Heart left ventricle (tissue), 16 donors: Measurements from ENCODE around the gene CNFN. TPM values are rescaled to one million over a fixed set of nuclear protein-coding genes. Genes with fewer than 3 reads are reported as not detected.

Experiments
- ATAC-seq, 4 donors: fragments of 200-7000 bp; cut with Tn5 transposase; one replicate each; pipeline ENCODE4 v1.9.1; 2020 to 2022; ENCODE audit warnings: moderate library complexity in 4 of 4, mild to moderate bottlenecking in 3 of 4, moderate number of reproducible peaks in 1 of 4
- DNase-seq, 5 donors: peaks; one replicate each; pipeline ENCODE4 v3.0.0-alpha.2; 2020
- H3K27ac ChIP-seq, 12 donors: fragments of 200-600 bp; sonication (generic) in 4 of 12; one replicate each; pipeline versions ENCODE4 v1.5.0 to v1.8.0; 2016 to 2022; ENCODE audit warnings: mild to moderate bottlenecking in 2 of 12
- H3K27me3 ChIP-seq, 9 donors: fragments of 200-600 bp; sonication (generic) in 2 of 9; one replicate each; pipeline versions ENCODE4 v1.5.1 to v1.8.0; 2016 to 2022; ENCODE audit warnings: mild to moderate bottlenecking in 3 of 9
- H3K36me3 ChIP-seq, 9 donors: fragments of 200-600 bp; sonication (generic) in 2 of 9; one replicate each; pipeline versions ENCODE4 v1.5.0 to v1.8.0; 2018 to 2022; ENCODE audit warnings: mild to moderate bottlenecking in 2 of 9
- H3K4me1 ChIP-seq, 12 donors: fragments of 200-600 bp; sonication (generic) in 4 of 12; one replicate each; pipeline versions ENCODE4 v1.5.0 to v1.8.0; 2016 to 2022; ENCODE audit warnings: mild to moderate bottlenecking in 3 of 12
- H3K4me3 ChIP-seq, 12 donors: fragments of 200-600 bp; sonication (generic) in 4 of 12; one replicate each; pipeline versions ENCODE4 v1.5.0 to v1.8.0; 2017 to 2022; ENCODE audit warnings: mild to moderate bottlenecking in 9 of 12, moderate library complexity in 4 of 12
- H3K9me3 ChIP-seq, 12 donors: fragments of 200-600 bp; sonication (generic) in 4 of 12; one replicate each; pipeline versions ENCODE4 v1.5.0 to v1.8.0; 2016 to 2022; ENCODE audit warnings: mild to moderate bottlenecking in 1 of 12
- CTCF ChIP-seq, 12 donors: fragments of 200-600 bp; sonication (generic) in 4 of 12; IDR thresholded peaks; one replicate each; pipeline versions ENCODE4 v1.5.0 to v1.8.0; 2018 to 2022; ENCODE audit warnings: antibody characterized with exemption in 12 of 12, mild to moderate bottlenecking in 5 of 12
- POLR2A ChIP-seq, 2 donors: fragments of 450-650 bp; IDR thresholded peaks; one replicate each; pipeline ENCODE4 v1.6.1; 2017; ENCODE audit warnings: antibody characterized with exemption in 2 of 2, mild to moderate bottlenecking in 2 of 2, moderate library complexity in 2 of 2
- WGBS, 4 donors: extraction: QIAGEN DNeasy Blood & Tissue Kit in 2 of 4; methylation state at CpG; one replicate each; pipeline versions ENCODE4 v1.1.5 to v1.1.7; 2013 to 2018; 5-methylcytosine and 5-hydroxymethylcytosine counted together
- intact Hi-C, 10 donors: fragments of 100-400 bp; cut with DNase I; formaldehyde crosslinking; loops; one replicate each; pipeline versions ENCODE4 v1.11.1 to v1.14.2; 2022
- polyA plus RNA-seq, 2 donors: library from polyadenylated mRNA; stranded (reverse); fragments of 200-250 nt; gene quantifications; one replicate each; pipeline ENCODE4 v1.2.3, GENCODE V29; 2013
- total RNA-seq, 9 donors: library from RNA; depleted of rRNA in 2 of 9; stranded (reverse); fragments of >200 nt in 2 of 9; fragmentation: NEBNext Ultra II Directional in 3 of 9; extraction: Animal tissue kit (Norgen Biotek cat#: 25700) in 3 of 9; gene quantifications; one replicate each; pipeline versions ENCODE4 v1.1.0 to v1.2.4, GENCODE V29; 2016 to 2023
- donor health status: ischemic (EF 13 %, LVEDD 7.1; RV severe dilation, severe dysfunction).
- donor health status: healthy with polysubstance abuse.
- donor health status: DM: no; HTN: yes; CAD: no.
- donor health status: DM: no; HTN: no; CAD: no.
- donor health status: ischemic (EF 25% LVEDD 6.9; RV normal size, moderate dysfunction).
- donor health status: ischemic (EF 25% LVEDD 5.7; RV mildly dilated, moderate dysfunction).
- donor health status: healthy.
- donor health status: DM: yes; HTN: yes; CAD: no.
- donor health status: ischemic (EF 35%, LVEDD 5.7; RV mildly dilated, moderate dysfunction).
- donor health status: nonischemic (EF 11% LVEDD 7.7; RV severe dilation, severe dysfunction).
- donor health status: DM: yes; HTN: yes; CAD: no.
- donor health status: PGD.
- donor health status: ischemic (EF 29% LVEDD 5.4; RV normal size, mild dysfunction).
- donor health status: nonischemic (EF 23%, LVEDD 6.1; RV moderate dilation, normal function).

Gene CNFN
- total and polyA plus RNA-seq, 11 donors: 0.62 to 2.9 (median 1.1) TPM; not detected in 5

- no peaks in the 10 kb centered on the region for H3K9me3 ChIP-seq
- H3K4me1 ChIP-seq: peaks cover 0 to 58% (median 33%) of the 10 kb centered on the region in 12 donors
- peak overlapping the region in 6 of 12 donors; percentile 45 to 97 (median 88) for H3K27ac ChIP-seq
- H3K27me3 ChIP-seq: peaks cover 0 to 10% (median 0%) of the 10 kb centered on the region in 9 donors
- peak in 2 of 5 donors; percentile 28 to 32 for DNase-seq
- intact Hi-C loops: loop anchor here in 3 of 10 donors (5.0 to 10.0 kb wide), 2 partner anchors 180 to 182 kb away; partner anchors contain the start of gene GSK3A (in 3 of the 3)
- no peak for ATAC-seq
- H3K36me3 ChIP-seq: no peaks in the 10 kb centered on the region
- WGBS, 4 donors: 47 to 65% (median 56%) methylated on average over 9 to 13 of the region's 13 CpGs
- H3K4me3 ChIP-seq: no peak overlapping the region
- TF ChIP-seq POLR2A (IDR thresholded peaks at IDR 0.05) (no peak), CTCF (IDR thresholded peaks at IDR 0.05) (peak in 5 of 12 donors; percentile 12 to 50 (median 36))
Measured at GRCh38 chr19:42424712-42425131, 34.6 kb upstream of the CNFN start.

GRCh38 chr19:42424345-42424707, 34.2 kb upstream of the CNFN start:
- Histone ChIP-seq H3K36me3 (no peaks in the 10 kb centered on the region), H3K9me3 (no peaks in the 10 kb centered on the region), H3K27ac (peak overlapping the region in 10 of 12 donors; percentile 45 to 97 (median 88)), H3K4me3 (peak overlapping the region in 9 of 12 donors; percentile 68 to 93 (median 81)), H3K4me1 (peaks cover 0 to 62% (median 37%) of the 10 kb centered on the region in 12 donors), H3K27me3 (peaks cover 0 to 10% (median 0%) of the 10 kb centered on the region in 9 donors)
- no peak for ATAC-seq
- no peak for DNase-seq
- intact Hi-C loops: loop anchor here in 3 of 10 donors (5.0 to 10.0 kb wide), 2 partner anchors 180 to 182 kb away; partner anchors contain the start of gene GSK3A (in 3 of the 3)
- 39 to 50% (median 49%) methylated on average over 8 to 15 of the region's 15 CpGs for WGBS, 4 donors
- TF ChIP-seq CTCF (IDR thresholded peaks at IDR 0.05) (no peak), POLR2A (IDR thresholded peaks at IDR 0.05) (no peak)

- DNase-seq (peak; percentile 89 to 95 (median 92)), ATAC-seq (peak; percentile 86 to 92 (median 89))
- 2 to 7% (median 4%) methylated on average over 48 to 65 of the region's 65 CpGs for WGBS, 4 donors
- H3K27ac ChIP-seq: peak overlapping the region; percentile 73 to 97 (median 85)
- no peaks in the 10 kb centered on the region for H3K9me3 ChIP-seq
- TF ChIP-seq POLR2A (IDR thresholded peaks at IDR 0.05): peak; percentile 9 to 69
- TF ChIP-seq CTCF (IDR thresholded peaks at IDR 0.05): no peak
- peaks cover 0 to 69% (median 41%) of the 10 kb centered on the region in 12 donors for H3K4me1 ChIP-seq
- H3K4me3 ChIP-seq: peak overlapping the region; percentile 43 to 93 (median 76)
- intact Hi-C loops: loop anchor here in 3 of 10 donors (5.0 to 10.0 kb wide), 2 partner anchors 179 to 181 kb away; partner anchors contain the start of gene GSK3A (in 3 of the 3)
- peaks cover 0 to 10% (median 0%) of the 10 kb centered on the region in 9 donors for H3K27me3 ChIP-seq
- no peaks in the 10 kb centered on the region for H3K36me3 ChIP-seq
Measured at GRCh38 chr19:42423462-42424344, 33.6 kb upstream of the CNFN start.
